Spinal cord (tissue), 10 donors: ENCODE results near the gene MOB3B. TPM values are rescaled to one million over a fixed set of nuclear protein-coding genes. Genes with fewer than 3 reads are reported as not detected.
A peak's percentile ranks its signal among the peaks of the same experiment; 100 is the strongest.
"Not testable (repeated sequence)": the region's sequence is repeated elsewhere in the genome, so short reads cannot be mapped to it uniquely, and the experiment has no call there.

ENCODE experiments used
- DNase-seq, 6 donors: peaks; one replicate each; pipeline versions ENCODE4 v3.0.0 to v3.0.0-alpha.2; 2013 to 2015; ENCODE audit warnings: low spot score in 6 of 6, low read depth in 4 of 6
- H3K27ac ChIP-seq: one replicate; pipeline ENCODE4 v1.5.1; 2013; ENCODE audit warnings: low read depth, low read length, control low read depth
- H3K27me3 ChIP-seq: one replicate; pipeline ENCODE4 v1.6.1; 2013; ENCODE audit warnings: low read length; ENCODE audit not compliant: control insufficient read depth, insufficient read depth
- H3K36me3 ChIP-seq: one replicate; pipeline ENCODE4 v1.6.1; 2013; ENCODE audit warnings: low read length; ENCODE audit not compliant: control insufficient read depth, insufficient read depth
- H3K4me1 ChIP-seq: one replicate; pipeline ENCODE4 v1.6.1; 2013; ENCODE audit warnings: low read length; ENCODE audit not compliant: control insufficient read depth, insufficient read depth
- H3K4me3 ChIP-seq: one replicate; pipeline ENCODE4 v1.5.1; 2013; ENCODE audit warnings: low read depth, low read length, control low read depth
- H3K9me3 ChIP-seq: one replicate; pipeline ENCODE4 v1.6.1; 2013; ENCODE audit warnings: low read length; ENCODE audit not compliant: control insufficient read depth, insufficient read depth
- WGBS: methylation state at CpG from one replicate; pipeline ENCODE4 v1.1.5; 2013; ENCODE audit warnings: missing lambda C conversion rate; ENCODE audit not compliant: insufficient coverage; 5-methylcytosine and 5-hydroxymethylcytosine counted together
- polyA plus RNA-seq, 2 donors: library from polyadenylated mRNA; unstranded; fragments of 120-200 nt; gene quantifications; one replicate each; pipeline ENCODE4 v1.2.1, GENCODE V29; 2013; ENCODE audit not compliant: insufficient read length in 2 of 2
- total RNA-seq, 2 donors: library from RNA; depleted of rRNA in 1 of 2; stranded (reverse); fragments of 120-200 nt in 1 of 2; fragments of >200 nt in 1 of 2; gene quantifications; one replicate each; pipeline versions ENCODE4 v1.2.3 to v1.2.4, GENCODE V29; 2013 to 2014
- donor health status: healthy.

The MOB3B gene
- total and polyA plus RNA-seq, 4 donors = 9.4 to 34.9 (median 16.0) TPM

DNA sequence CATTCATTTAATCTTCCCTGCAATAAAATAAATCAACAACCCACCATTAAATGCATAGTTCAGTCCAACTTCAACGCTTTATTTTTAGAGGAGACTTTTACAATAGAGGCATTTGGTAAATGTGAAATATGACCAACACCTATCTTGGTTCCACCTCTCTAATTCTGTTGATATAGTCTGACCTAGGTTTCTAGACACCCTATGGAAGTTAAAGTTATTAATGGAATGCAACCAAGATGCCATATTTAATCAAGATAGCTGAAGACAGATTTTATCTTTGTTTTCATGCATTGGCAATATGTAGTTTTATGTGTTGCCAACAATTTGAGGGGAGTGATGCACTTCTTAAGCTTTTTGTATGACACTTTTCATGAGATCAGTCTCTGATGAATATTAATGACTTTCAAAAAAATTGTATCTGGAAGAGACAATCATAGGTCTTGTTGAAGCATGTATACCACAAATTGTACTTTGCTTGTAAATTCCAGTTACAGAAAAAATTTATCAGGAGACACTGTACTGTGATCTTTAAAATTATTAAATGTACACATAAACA is 107.3 kb downstream of the MOB3B start:
- no peak overlapping the region for H3K4me3 ChIP-seq
- H3K4me1 ChIP-seq = no peaks in the 10 kb centered on the region
- no CpG with 5 or more reads among the region's 1 CpG for WGBS
- H3K36me3 ChIP-seq = no peaks in the 10 kb centered on the region
- no peak overlapping the region for H3K27ac ChIP-seq
- no peaks in the 10 kb centered on the region for H3K27me3 ChIP-seq
- DNase-seq = no peak
- H3K9me3 ChIP-seq = peaks cover 2% of the 10 kb centered on the region

DNA sequence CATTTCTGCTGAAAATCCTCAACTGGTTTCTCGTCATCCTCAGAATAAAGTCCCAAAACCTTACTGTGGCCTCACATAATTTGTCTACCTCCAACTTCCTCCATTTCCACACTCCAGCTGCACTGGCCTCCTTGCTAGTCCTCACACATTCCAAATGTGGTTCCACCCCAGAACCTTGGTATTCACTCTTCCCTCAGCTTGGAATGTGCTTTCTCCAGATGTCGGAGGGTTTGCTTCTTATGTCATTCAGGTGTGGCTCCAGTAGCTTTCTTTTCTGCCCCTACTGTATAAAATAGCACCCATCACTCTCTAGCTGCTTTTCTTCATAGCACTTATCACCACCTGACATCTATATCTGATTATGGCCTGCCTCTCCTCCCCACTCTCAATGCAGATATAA is 108.0 kb downstream of the MOB3B start:
- 90% methylated on average over 2 of the region's 2 CpGs for WGBS

DNA sequence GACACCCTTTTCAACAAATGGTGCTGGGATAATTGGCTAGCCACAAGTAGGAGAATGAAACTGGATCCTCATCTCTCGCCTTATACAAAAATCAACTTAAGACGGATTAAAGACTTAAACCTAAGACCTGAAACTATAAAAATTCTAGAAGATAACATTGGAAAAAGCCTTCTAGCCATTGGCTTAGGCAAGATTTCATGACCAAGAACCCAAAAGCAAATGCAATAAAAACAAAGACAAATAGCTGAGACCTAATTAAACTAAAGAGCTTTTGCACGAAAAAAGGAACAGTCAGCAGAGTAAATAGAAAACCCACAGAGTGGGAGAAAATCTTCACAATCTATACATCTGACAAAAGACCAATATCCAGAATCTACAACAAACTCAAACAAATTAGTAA is 110.1 kb downstream of the MOB3B start:
- DNase-seq, H3K27ac ChIP-seq, H3K4me1 ChIP-seq, H3K4me3 ChIP-seq, H3K36me3 ChIP-seq, H3K9me3 ChIP-seq, H3K27me3 ChIP-seq: not testable (repeated sequence)
- 73% methylated on average over 1 of the region's 3 CpGs for WGBS

More for the DNA sequence above, 108.0 kb downstream of the MOB3B start:
- Histone ChIP-seq H3K9me3 (peaks cover 2% of the 10 kb centered on the region), H3K27me3 (no peaks in the 10 kb centered on the region), H3K27ac (no peak overlapping the region), H3K36me3 (no peaks in the 10 kb centered on the region), H3K4me3 (no peak overlapping the region), H3K4me1 (no peaks in the 10 kb centered on the region)
- no peak for DNase-seq

DNA sequence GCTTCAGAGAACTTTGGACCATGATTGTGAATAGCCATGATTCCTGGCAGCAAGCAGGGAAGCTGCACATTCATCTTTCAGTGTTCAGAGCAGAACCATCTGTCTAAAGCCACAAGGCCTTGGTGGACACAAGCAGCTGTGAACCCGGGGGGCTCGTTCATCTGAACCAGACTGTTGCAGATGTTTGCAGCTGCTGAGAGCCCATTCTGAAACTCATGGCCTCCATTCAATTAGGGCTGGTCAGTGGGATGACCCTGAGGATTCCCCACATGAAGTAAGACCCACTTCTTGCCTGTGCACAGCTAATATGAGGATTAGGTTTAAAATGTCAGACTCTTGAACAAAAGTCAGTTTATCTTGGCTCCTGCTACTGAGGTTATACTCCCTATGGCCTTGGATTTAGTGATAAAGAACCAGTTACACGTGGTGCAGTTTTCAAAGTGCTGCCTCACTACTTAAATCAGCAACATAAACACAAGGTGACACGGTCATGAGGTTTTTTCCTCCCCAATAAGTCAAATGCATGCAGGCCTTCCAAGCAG is 115.3 kb downstream of the MOB3B start:
- Histone ChIP-seq H3K27me3 (no peaks in the 10 kb centered on the region), H3K27ac (peak overlapping the region; percentile 10), H3K4me1 (no peaks in the 10 kb centered on the region), H3K36me3 (no peaks in the 10 kb centered on the region), H3K4me3 (no peak overlapping the region), H3K9me3 (peaks cover 2% of the 10 kb centered on the region)
- DNase-seq = no peak
- 40% methylated on average over 3 of the region's 4 CpGs for WGBS

DNA sequence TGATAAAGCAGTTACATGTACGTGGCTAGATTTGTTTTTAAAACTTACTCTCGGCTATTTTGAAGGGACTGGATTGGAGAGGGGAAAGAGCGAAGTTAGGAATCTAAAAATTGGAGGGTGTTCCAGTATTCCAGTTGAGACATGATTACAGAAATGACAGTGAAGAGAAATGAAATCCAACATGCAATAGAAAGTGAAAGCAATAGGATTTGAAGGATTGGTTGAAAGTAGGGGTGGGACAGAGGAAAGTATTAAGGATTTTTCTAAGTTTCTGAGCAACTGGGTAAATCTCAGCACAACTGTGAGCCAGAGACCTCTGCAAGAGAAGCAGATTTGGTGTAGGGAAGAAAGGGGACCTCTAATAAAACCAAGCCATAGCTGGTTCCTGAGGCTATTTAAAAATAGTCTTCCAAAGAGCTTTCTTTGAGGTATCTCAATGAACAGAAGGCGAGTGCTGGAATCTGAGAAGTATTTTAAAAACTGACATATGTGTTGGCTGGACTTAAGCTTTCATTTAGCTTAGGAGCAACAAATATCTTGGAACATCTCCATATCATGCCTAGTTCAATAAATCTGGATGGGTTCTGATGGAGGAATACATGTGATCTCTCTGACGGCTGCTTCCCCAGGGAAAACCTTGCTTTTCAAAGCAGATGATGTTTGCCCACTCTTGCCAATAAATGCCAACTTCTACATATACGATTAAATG is 115.9 kb downstream of the MOB3B start:
- Histone ChIP-seq H3K27me3 (no peaks in the 10 kb centered on the region), H3K27ac (peak overlapping the region; percentile 10), H3K9me3 (no peaks in the 10 kb centered on the region), H3K36me3 (no peaks in the 10 kb centered on the region), H3K4me3 (no peak overlapping the region), H3K4me1 (no peaks in the 10 kb centered on the region)
- 76% methylated on average over 4 of the region's 6 CpGs for WGBS
- DNase-seq = peak in 1 of 6 donors; percentile 83

DNA sequence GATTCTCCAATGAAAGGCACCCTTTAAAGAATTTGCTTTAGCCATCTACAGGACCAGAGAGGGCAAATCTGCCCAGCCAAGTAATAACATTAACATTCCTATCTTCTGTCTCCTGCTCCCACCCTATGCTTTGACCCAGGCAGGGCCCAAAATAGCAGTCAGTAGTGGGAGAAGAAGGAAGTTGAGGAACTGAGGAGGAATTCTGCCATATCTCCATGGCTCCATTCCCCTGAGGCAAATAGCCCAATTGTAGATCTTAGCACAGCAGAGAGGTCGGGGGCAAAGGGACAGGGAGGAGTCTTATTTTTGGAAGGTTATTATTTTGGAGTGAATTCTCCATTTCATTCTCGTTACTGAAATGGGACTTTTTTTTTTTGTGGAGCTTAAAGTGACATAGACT is 116.7 kb downstream of the MOB3B start:
- Histone ChIP-seq H3K4me1 (no peaks in the 10 kb centered on the region), H3K36me3 (no peaks in the 10 kb centered on the region), H3K27me3 (no peaks in the 10 kb centered on the region), H3K27ac (no peak overlapping the region), H3K4me3 (no peak overlapping the region), H3K9me3 (no peaks in the 10 kb centered on the region)
- no CpG with 5 or more reads among the region's 2 CpGs for WGBS
- DNase-seq = no peak

DNA sequence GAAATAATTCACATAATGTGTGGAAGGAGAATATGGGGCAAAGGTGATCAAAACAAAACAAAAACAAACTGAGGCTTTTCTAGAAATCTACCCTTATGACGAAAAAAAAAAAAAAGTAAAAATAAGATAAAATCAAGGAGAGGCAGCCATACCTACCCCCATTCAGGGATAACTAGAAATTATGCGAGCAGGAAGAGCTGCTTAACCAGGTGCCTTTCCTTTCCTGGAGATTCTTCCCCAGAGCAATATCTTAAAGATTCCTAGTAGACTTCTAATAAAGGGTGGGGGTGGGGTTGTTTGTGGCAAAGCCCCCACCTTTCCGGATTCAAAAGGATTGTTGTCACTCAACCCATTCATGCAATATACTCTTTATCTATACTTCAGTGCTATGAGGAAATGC is 117.5 kb downstream of the MOB3B start:
- WGBS = no CpG with 5 or more reads among the region's 3 CpGs
- Histone ChIP-seq H3K36me3 (no peaks in the 10 kb centered on the region), H3K27me3 (no peaks in the 10 kb centered on the region), H3K9me3 (no peaks in the 10 kb centered on the region), H3K4me1 (no peaks in the 10 kb centered on the region), H3K27ac (no peak overlapping the region), H3K4me3 (no peak overlapping the region)
- no peak for DNase-seq

DNA sequence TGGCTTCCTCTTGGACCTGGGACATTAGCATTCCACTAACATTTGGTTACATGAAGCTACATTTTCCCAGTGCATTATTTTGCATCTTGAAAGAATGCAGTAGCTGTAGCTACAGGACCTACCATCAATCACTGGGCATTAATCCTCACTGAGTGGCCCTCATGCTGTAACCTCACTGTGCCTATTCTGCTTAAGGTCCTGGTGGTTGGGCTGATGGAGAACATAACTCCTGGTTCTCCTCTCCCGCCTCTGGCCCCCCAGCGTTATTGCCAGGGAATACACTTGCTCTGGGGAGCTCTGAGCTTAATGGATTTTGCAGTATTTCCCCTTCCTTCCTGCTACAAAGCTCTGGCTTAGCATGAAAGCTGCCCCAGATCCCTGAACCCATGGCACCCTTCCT is 121.1 kb downstream of the MOB3B start:
- 88% methylated on average over 2 of the region's 2 CpGs for WGBS
- Histone ChIP-seq H3K27ac (no peak overlapping the region), H3K36me3 (no peaks in the 10 kb centered on the region), H3K27me3 (no peaks in the 10 kb centered on the region), H3K4me3 (no peak overlapping the region), H3K9me3 (peaks cover 2% of the 10 kb centered on the region), H3K4me1 (no peaks in the 10 kb centered on the region)
- no peak for DNase-seq

DNA sequence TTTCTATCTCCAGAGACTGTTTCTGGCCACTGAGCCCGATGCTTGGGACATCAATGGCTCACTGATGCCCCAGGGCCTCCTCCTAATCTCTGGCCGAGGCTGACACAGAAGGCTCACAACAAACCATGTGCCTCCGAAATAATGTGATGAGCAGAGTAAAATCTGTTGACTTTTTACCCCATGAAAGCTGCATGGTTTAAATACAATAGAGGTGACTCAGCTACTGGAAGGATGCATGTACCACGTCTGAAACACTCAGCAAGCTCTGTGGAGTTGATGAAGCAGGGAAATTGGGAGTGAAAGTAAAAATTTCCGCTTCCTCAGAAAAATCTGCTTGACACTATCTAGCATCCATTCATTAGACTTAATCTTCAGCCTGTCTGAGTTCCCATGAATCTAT is 121.6 kb downstream of the MOB3B start:
- peaks cover 2% of the 10 kb centered on the region for H3K9me3 ChIP-seq
- H3K27ac ChIP-seq = no peak overlapping the region
- no peak overlapping the region for H3K4me3 ChIP-seq
- 100% methylated on average over 1 of the region's 5 CpGs for WGBS
- no peaks in the 10 kb centered on the region for H3K27me3 ChIP-seq
- H3K4me1 ChIP-seq = no peaks in the 10 kb centered on the region
- H3K36me3 ChIP-seq = no peaks in the 10 kb centered on the region
- DNase-seq = no peak

DNA sequence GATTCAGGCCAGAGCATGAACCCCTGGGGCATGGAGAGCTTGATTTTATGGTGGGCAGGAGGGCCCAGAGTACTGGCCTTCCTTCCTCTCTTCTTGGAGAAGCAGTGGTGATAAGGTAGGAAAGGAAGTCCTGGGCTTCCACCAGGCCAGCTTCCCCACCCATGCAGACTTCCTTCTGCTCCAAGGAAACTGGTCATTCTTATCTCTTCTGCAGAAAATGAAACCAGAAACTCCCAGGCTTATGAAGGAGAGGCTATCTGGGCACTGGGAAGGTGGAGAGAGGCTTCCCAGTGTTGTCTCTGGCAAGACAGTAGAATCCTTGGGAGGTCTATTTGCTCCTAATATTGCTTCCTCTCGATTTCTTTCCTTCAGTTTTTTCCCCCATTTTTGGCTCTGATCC is 122.1 kb downstream of the MOB3B start:
- H3K27me3 ChIP-seq = no peaks in the 10 kb centered on the region
- WGBS = 79% methylated on average over 1 of the region's 1 CpG
- H3K36me3 ChIP-seq = no peaks in the 10 kb centered on the region
- no peak overlapping the region for H3K27ac ChIP-seq
- peaks cover 2% of the 10 kb centered on the region for H3K4me1 ChIP-seq
- no peak overlapping the region for H3K4me3 ChIP-seq
- no peak for DNase-seq
- H3K9me3 ChIP-seq = peaks cover 2% of the 10 kb centered on the region
